Activated T-cell treated with anti-CD3 and anti-CD28 coated beads, Interleukin-2, amount 50 U/mL, for 24 hours (primary cell): Measurements from ENCODE around the gene SGCB.

ENCODE experiments used
- DNase-seq: peaks from one replicate; pipeline ENCODE4 v3.0.0-alpha.2; 2020
- H3K27ac Mint-ChIP-seq: 2 replicates; pipeline ENCODE4 v1.8.0; 2020; ENCODE audit warnings: mild to moderate bottlenecking, mixed read lengths
- H3K27me3 Mint-ChIP-seq: 2 replicates; pipeline ENCODE4 v1.8.0; 2020; ENCODE audit warnings: mixed read lengths
- H3K36me3 Mint-ChIP-seq: 2 replicates; pipeline ENCODE4 v1.8.0; 2020; ENCODE audit warnings: low read depth, mixed read lengths
- H3K4me1 Mint-ChIP-seq: 2 replicates; pipeline ENCODE4 v1.8.0; 2020; ENCODE audit warnings: low read depth, mixed read lengths
- H3K4me3 Mint-ChIP-seq: 2 replicates; pipeline ENCODE4 v1.8.0; 2020; ENCODE audit warnings: mild to moderate bottlenecking, moderate library complexity, mixed read lengths
- H3K9me3 Mint-ChIP-seq: 2 replicates; pipeline ENCODE4 v1.8.0; 2020; ENCODE audit warnings: mixed read lengths

SGCB gene

GRCh38 chr4:52005604-52006273 is 32.4 kb downstream of the SGCB start:
- Mint-ChIP-seq H3K27me3 (no peaks in the 10 kb centered on the region), H3K4me3 (no peak overlapping the region), H3K9me3 (no peaks in the 10 kb centered on the region), H3K4me1 (no peaks in the 10 kb centered on the region), H3K27ac (no peak overlapping the region), H3K36me3 (no peaks in the 10 kb centered on the region)
- no peak for DNase-seq

DNA sequence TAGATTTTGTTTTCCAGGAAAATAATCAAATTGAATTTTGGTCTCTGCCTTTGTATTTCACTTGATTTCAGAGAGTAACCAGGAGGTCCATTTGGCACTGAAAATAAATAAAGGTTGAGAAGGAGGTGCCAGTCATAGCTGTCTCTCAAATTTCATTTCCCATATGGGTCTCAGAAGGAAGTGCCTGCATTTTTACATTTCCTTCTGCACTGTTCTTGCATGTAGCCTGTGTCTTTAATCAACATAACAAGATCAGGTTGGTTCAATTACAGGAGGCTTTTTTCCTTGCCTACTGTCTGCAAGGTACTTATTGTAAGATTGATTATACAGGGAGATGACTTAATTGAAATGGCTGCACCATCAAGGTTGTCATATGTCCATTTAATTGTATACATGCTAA is 33.7 kb downstream of the SGCB start:
- no peaks in the 10 kb centered on the region for H3K4me1 Mint-ChIP-seq
- no peaks in the 10 kb centered on the region for H3K27me3 Mint-ChIP-seq
- no peaks in the 10 kb centered on the region for H3K36me3 Mint-ChIP-seq
- no peak overlapping the region for H3K27ac Mint-ChIP-seq
- H3K9me3 Mint-ChIP-seq = no peaks in the 10 kb centered on the region
- no peak overlapping the region for H3K4me3 Mint-ChIP-seq
- DNase-seq = no peak

- no peak overlapping the region for H3K4me3 Mint-ChIP-seq
- peaks cover 3% of the 10 kb centered on the region for H3K27me3 Mint-ChIP-seq
- no peaks in the 10 kb centered on the region for H3K36me3 Mint-ChIP-seq
- no peak for DNase-seq
- H3K4me1 Mint-ChIP-seq = no peaks in the 10 kb centered on the region
- no peak overlapping the region for H3K27ac Mint-ChIP-seq
- H3K9me3 Mint-ChIP-seq = no peaks in the 10 kb centered on the region
Observed at GRCh38 chr4:52001616-52002015, 36.5 kb downstream of the SGCB start.

DNA sequence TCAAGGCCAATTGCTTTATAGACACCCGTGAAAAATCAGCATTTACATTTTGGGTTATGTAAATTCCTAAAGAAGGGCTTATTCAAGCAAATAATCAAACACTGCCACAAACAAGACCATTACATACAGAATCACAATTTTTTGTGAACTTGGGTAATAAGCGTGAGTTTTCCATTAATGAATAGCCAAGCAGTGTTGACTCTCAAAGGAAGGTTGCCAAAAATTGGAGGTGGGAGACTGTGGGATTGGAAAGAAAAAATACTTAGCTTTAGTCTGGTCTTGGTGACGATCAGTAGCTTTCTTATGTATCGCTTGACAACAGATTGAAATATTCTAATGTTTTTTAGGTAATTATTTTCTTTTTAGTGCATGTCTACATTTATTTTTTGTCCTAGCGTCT is 38.8 kb downstream of the SGCB start:
- Mint-ChIP-seq H3K4me3 (no peak overlapping the region), H3K4me1 (no peaks in the 10 kb centered on the region), H3K27ac (no peak overlapping the region), H3K9me3 (no peaks in the 10 kb centered on the region), H3K27me3 (peaks cover 3% of the 10 kb centered on the region), H3K36me3 (no peaks in the 10 kb centered on the region)
- DNase-seq = no peak

DNA sequence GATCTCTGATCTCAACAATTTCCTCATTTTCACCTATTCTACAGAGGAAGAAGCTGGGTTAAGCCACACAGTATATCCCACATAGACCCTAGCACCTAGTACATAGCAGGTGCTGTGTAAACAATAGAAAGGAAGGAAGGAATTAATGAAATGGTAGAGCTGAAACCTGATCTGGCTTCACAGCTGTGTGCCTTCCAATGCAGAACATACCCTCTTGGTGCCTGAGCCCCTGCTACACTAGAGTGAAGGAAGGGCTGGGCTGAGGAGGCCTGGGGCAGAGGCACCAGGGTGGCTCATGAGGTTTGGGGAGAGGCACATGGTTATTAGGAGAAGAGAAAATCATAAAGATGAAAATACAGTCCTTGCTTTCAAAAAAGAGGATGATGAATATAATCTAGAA is 39.3 kb downstream of the SGCB start:
- H3K27me3 Mint-ChIP-seq = peaks cover 5% of the 10 kb centered on the region
- H3K4me3 Mint-ChIP-seq = no peak overlapping the region
- no peaks in the 10 kb centered on the region for H3K4me1 Mint-ChIP-seq
- H3K27ac Mint-ChIP-seq = no peak overlapping the region
- no peaks in the 10 kb centered on the region for H3K9me3 Mint-ChIP-seq
- no peak for DNase-seq
- no peaks in the 10 kb centered on the region for H3K36me3 Mint-ChIP-seq

DNA sequence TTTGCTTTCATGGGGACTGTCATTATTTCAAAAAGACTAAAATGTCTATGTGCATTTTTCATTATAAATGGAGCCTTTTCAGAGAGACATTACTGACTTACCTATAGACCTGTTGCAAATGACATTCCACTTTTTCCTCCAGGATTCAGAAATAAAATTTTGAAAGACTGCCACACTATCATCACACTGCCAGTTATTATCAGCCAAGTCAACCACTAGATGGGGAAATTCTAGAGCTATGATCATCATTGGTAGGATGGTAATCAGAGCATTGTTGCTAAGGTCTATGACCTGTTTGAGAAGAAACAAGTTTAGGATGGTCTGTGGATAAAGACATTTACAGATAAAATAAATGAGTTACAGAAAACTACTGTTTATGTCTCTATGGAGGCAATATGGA is 40.5 kb downstream of the SGCB start:
- Mint-ChIP-seq H3K4me1 (no peaks in the 10 kb centered on the region), H3K9me3 (no peaks in the 10 kb centered on the region), H3K27me3 (peaks cover 6% of the 10 kb centered on the region), H3K36me3 (no peaks in the 10 kb centered on the region), H3K4me3 (no peak overlapping the region), H3K27ac (no peak overlapping the region)
- DNase-seq = no peak

DNA sequence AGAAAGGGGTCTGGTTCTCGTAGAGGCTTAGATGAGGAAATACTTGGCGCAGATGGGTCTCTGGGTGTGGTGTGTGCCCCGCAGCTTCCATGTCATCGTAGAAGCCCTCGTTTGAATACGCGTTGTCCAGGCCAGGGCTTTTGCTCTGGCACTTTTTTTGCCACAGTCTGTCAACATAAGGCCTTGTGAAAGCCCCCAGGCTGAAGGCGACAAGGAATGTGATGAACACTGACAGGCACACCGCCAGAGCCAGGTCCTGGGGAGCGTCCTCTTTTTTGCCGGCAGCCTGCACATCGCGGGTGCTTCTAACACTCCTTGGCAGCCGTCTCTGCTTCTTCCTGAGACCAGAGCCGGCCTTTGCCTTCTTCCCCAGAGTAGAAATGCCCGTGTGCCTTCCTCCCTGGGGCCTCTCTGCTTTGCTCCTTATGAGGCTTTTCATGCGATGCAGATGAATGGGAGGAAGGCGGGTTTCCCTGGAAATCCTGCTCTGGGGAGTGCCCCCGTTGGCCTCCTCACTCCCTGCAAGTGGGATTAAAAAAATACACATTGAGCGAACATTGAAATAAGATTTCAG is 42.4 kb downstream of the SGCB start:
- Mint-ChIP-seq H3K4me3 (no peak overlapping the region), H3K36me3 (no peaks in the 10 kb centered on the region), H3K27me3 (peaks cover 9% of the 10 kb centered on the region), H3K4me1 (no peaks in the 10 kb centered on the region), H3K27ac (no peak overlapping the region), H3K9me3 (no peaks in the 10 kb centered on the region)
- DNase-seq = no peak
